Measurements from ENCODE around the gene PTPRN.

Gene PTPRN

DNA sequence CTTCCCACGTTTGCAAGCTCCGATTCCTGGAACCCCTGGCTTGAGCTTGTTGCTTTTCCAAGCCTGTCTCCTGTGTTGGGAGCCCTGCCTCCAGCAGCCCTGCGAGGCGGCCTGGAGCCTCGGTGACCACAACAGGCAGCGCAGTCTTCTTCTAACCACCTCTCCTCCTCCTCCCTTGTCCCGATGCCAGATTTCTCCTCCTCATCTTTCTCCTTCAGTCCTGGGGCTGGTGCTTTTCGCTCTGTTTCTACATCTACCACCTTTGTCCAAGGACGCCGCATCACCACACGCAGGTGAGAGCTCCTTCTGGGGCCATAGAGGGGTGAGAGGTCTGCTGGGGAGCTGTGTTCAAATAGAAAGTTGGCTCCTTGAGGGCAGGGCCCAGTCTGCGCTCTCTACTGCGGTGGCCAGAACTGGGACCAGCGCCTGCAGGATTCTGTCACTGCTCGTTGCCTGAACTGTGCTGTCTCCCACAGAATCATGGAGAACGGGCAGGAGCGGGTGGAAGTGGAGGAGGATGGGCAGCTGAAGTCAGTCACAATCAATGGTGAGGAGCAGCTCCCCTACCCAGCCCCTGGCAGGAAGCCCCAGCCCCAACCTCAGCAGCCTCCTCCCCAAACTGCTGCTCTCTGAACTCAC, 26.1 kb downstream of the PTPRN start:
- Histone ChIP-seq H3K4me3 (ENCODE audit: low read depth, low read length, poor library complexity, severe bottlenecking) (no peak overlapping the region), H3K4me1 (ENCODE audit: insufficient read depth, low read length, severe bottlenecking) (peaks cover 32% of the 10 kb centered on the region), H2AFZ (ENCODE audit: low read length) (no peak overlapping the region), H4K20me1 (ENCODE audit: insufficient read depth, low read length) (no peaks in the 10 kb centered on the region), H3K27me3 (ENCODE audit: insufficient read depth, low read length) (no peaks in the 10 kb centered on the region), H3K9me2 (ENCODE audit: low read depth, low read length) (no peaks in the 10 kb centered on the region), H3F3A (ENCODE audit: insufficient read depth, low read length) (no peaks in the 10 kb centered on the region), H3K27ac (ENCODE audit: low read depth, low read length, poor library complexity, severe bottlenecking) (no peak overlapping the region), H3K36me3 (ENCODE audit: insufficient read depth, low read length) (peaks cover 54% of the 10 kb centered on the region), H3K9me3 (ENCODE audit: low read length) (no peaks in the 10 kb centered on the region), H3K4me2 (ENCODE audit: low read length) (no peak overlapping the region), H3K9ac (ENCODE audit: low read length) (no peak overlapping the region), H3K79me2 (ENCODE audit: insufficient read depth, low read length) (no peaks in the 10 kb centered on the region)
- no peak for TF ChIP-seq EZH2 (IDR thresholded peaks at IDR 0.05; ENCODE audit: borderline replicate concordance, low read length)
- TF ChIP-seq, protein P1, sequence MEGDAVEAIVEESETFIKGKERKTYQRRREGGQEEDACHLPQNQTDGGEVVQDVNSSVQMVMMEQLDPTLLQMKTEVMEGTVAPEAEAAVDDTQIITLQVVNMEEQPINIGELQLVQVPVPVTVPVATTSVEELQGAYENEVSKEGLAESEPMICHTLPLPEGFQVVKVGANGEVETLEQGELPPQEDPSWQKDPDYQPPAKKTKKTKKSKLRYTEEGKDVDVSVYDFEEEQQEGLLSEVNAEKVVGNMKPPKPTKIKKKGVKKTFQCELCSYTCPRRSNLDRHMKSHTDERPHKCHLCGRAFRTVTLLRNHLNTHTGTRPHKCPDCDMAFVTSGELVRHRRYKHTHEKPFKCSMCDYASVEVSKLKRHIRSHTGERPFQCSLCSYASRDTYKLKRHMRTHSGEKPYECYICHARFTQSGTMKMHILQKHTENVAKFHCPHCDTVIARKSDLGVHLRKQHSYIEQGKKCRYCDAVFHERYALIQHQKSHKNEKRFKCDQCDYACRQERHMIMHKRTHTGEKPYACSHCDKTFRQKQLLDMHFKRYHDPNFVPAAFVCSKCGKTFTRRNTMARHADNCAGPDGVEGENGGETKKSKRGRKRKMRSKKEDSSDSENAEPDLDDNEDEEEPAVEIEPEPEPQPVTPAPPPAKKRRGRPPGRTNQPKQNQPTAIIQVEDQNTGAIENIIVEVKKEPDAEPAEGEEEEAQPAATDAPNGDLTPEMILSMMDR (IDR thresholded peaks at IDR 0.05; ENCODE audit: low read length), result no peak

DNA sequence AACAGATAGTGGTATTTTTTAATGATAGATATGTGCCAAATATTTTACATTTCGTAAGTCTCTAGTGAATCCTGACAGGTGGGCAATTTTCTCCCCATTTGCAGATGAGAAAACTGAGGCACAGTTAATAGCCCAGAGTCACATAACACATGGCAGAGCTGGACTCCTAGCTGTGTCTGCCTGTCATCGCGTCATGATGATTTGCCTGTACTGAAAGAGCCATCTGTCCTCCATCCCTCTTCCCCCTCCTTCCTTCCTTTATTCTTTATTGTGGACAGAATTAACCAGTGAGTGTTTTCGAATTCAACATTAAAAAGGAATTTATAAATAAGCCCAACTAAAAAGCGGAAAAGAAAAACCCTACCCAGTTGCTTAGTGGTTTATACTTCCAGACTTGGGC, 26.8 kb downstream of the PTPRN start:
- H2AFZ ChIP-seq (ENCODE audit: low read length), result no peak overlapping the region
- H3K9me3 ChIP-seq (ENCODE audit: low read length), result no peaks in the 10 kb centered on the region
- no peak overlapping the region for H3K9ac ChIP-seq (ENCODE audit: low read length)
- TF ChIP-seq EZH2 (IDR thresholded peaks at IDR 0.05; ENCODE audit: borderline replicate concordance, low read length), result no peak
- TF ChIP-seq, protein P1 (IDR thresholded peaks at IDR 0.05; ENCODE audit: low read length), result no peak
- H3K4me1 ChIP-seq (ENCODE audit: insufficient read depth, low read length, severe bottlenecking), result peaks cover 35% of the 10 kb centered on the region
- H3K4me3 ChIP-seq (ENCODE audit: low read depth, low read length, poor library complexity, severe bottlenecking), result no peak overlapping the region
- peaks cover 2% of the 10 kb centered on the region for H3K79me2 ChIP-seq (ENCODE audit: insufficient read depth, low read length)
- H3K27ac ChIP-seq (ENCODE audit: low read depth, low read length, poor library complexity, severe bottlenecking), result no peak overlapping the region
- no peaks in the 10 kb centered on the region for H3K27me3 ChIP-seq (ENCODE audit: insufficient read depth, low read length)
- H3K4me2 ChIP-seq (ENCODE audit: low read length), result no peak overlapping the region
- H3K9me2 ChIP-seq (ENCODE audit: low read depth, low read length), result no peaks in the 10 kb centered on the region
- H4K20me1 ChIP-seq (ENCODE audit: insufficient read depth, low read length), result no peaks in the 10 kb centered on the region
- no peaks in the 10 kb centered on the region for H3F3A ChIP-seq (ENCODE audit: insufficient read depth, low read length)
- peaks cover 54% of the 10 kb centered on the region for H3K36me3 ChIP-seq (ENCODE audit: insufficient read depth, low read length)

DNA sequence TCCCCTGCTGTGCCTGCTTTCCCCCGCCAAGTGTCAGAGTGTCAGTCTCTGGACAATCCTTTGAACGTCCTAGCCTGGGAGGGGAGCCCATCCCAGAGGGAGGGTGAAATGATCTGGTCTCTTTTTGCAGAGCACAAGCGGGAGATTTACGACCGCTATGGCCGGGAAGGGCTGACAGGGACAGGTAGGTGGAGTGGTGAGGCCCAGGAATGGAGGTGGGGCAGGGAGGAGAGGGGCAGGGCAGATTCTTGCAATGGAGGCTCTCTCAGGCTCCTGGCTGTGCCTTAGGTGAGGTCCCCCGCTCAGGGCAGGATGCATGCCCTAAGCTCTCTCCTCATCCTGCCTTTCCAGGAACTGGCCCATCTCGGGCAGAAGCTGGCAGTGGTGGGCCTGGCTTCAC, 27.6 kb downstream of the PTPRN start:
- Histone ChIP-seq H3K4me2 (ENCODE audit: low read length) (no peak overlapping the region), H3K27ac (ENCODE audit: low read depth, low read length, poor library complexity, severe bottlenecking) (no peak overlapping the region), H3F3A (ENCODE audit: insufficient read depth, low read length) (no peaks in the 10 kb centered on the region), H3K27me3 (ENCODE audit: insufficient read depth, low read length) (no peaks in the 10 kb centered on the region), H3K4me3 (ENCODE audit: low read depth, low read length, poor library complexity, severe bottlenecking) (no peak overlapping the region), H4K20me1 (ENCODE audit: insufficient read depth, low read length) (no peaks in the 10 kb centered on the region), H3K9me3 (ENCODE audit: low read length) (no peaks in the 10 kb centered on the region), H3K9ac (ENCODE audit: low read length) (no peak overlapping the region), H3K79me2 (ENCODE audit: insufficient read depth, low read length) (peaks cover 8% of the 10 kb centered on the region), H2AFZ (ENCODE audit: low read length) (no peak overlapping the region), H3K4me1 (ENCODE audit: insufficient read depth, low read length, severe bottlenecking) (peaks cover 39% of the 10 kb centered on the region), H3K36me3 (ENCODE audit: insufficient read depth, low read length) (peaks cover 53% of the 10 kb centered on the region), H3K9me2 (ENCODE audit: low read depth, low read length) (no peaks in the 10 kb centered on the region)
- no peak for TF ChIP-seq EZH2 (IDR thresholded peaks at IDR 0.05; ENCODE audit: borderline replicate concordance, low read length)
- TF ChIP-seq, protein P1 (IDR thresholded peaks at IDR 0.05; ENCODE audit: low read length), result no peak
